HepG2 (cell line): ENCODE data around the gene TULP3. TPM values are rescaled to one million over a fixed set of nuclear protein-coding genes. Genes with fewer than 3 reads are reported as not detected.

Experiments used
- ARID3A ChIP-seq: IDR thresholded peaks from 2 replicates; pipeline ENCODE4 v1.6.1; 2012; ENCODE audit warnings: low read depth, low read length, improper control_type of control experiment
- BRCA1 ChIP-seq: sonication (generic); formaldehyde crosslinking; IDR thresholded peaks from 2 replicates; pipeline ENCODE4 v1.4.0; 2020; ENCODE audit warnings: missing genetic modification reagents
- EHMT2 ChIP-seq: fragments of 200-600 bp; sonication (generic); IDR thresholded peaks from 2 replicates; pipeline ENCODE4 v1.7.0; 2017; ENCODE audit warnings: antibody characterized with exemption, low read depth, low read length, borderline replicate concordance
- ETV5 ChIP-seq: IDR thresholded peaks from 2 replicates; pipeline ENCODE4 v1.6.1; 2018; ENCODE audit warnings: missing biosample characterization, missing genetic modification reagents, inconsistent platforms, borderline replicate concordance
- KLF11 ChIP-seq: IDR thresholded peaks from 2 replicates; pipeline ENCODE4 v1.6.1; 2016; ENCODE audit warnings: missing compliant biosample characterization
- KMT2A ChIP-seq: sonication (generic); formaldehyde crosslinking; IDR thresholded peaks from 2 replicates; pipeline ENCODE4 v1.4.0; 2020; ENCODE audit warnings: missing genetic modification reagents
- NRL ChIP-seq: sonication (generic); formaldehyde crosslinking; IDR thresholded peaks from 2 replicates; pipeline ENCODE4 v1.5.0; 2020; ENCODE audit warnings: missing genetic modification reagents, mild to moderate bottlenecking, moderate library complexity, borderline replicate concordance
- TBX2 ChIP-seq: sonication (generic); formaldehyde crosslinking; IDR thresholded peaks from 2 replicates; pipeline ENCODE4 v1.5.0; 2020; ENCODE audit warnings: missing genetic modification reagents, mild to moderate bottlenecking, borderline replicate concordance
- TCF7 ChIP-seq: sonication (generic); IDR thresholded peaks from 2 replicates; pipeline ENCODE4 v1.6.1; 2016; ENCODE audit warnings: antibody characterized with exemption, low read depth
- TERF1 ChIP-seq: sonication (generic); formaldehyde crosslinking; IDR thresholded peaks from 2 replicates; pipeline ENCODE4 v1.8.0; 2022; ENCODE audit warnings: mild to moderate bottlenecking, missing genetic modification reagents, moderate library complexity
- WIZ ChIP-seq: sonication (generic); formaldehyde crosslinking; IDR thresholded peaks from 2 replicates; pipeline ENCODE4 v1.5.1; 2020; ENCODE audit warnings: mild to moderate bottlenecking, missing genetic modification reagents
- ZNF17 ChIP-seq: sonication (generic); formaldehyde crosslinking; IDR thresholded peaks from 2 replicates; pipeline ENCODE4 v1.5.0; 2020; ENCODE audit warnings: mild to moderate bottlenecking, missing genetic modification reagents
- ZNF230 ChIP-seq: sonication (generic); formaldehyde crosslinking; IDR thresholded peaks from 2 replicates; pipeline ENCODE4 v1.4.0; 2020; ENCODE audit warnings: mild to moderate bottlenecking, missing genetic modification reagents
- ZNF235 ChIP-seq: sonication (generic); formaldehyde crosslinking; IDR thresholded peaks from 2 replicates; pipeline ENCODE4 v1.8.1; 2023; ENCODE audit warnings: mild to moderate bottlenecking, missing genetic modification reagents, borderline replicate concordance
- ZNF280B ChIP-seq: sonication (generic); formaldehyde crosslinking; IDR thresholded peaks from 2 replicates; pipeline ENCODE4 v1.5.0; 2020; ENCODE audit warnings: missing genetic modification reagents, mild to moderate bottlenecking, borderline replicate concordance
- ZNF547 ChIP-seq: sonication (generic); formaldehyde crosslinking; IDR thresholded peaks from 2 replicates; pipeline ENCODE4 v1.5.1; 2020; ENCODE audit warnings: mild to moderate bottlenecking, missing genetic modification reagents
- ZNF552 ChIP-seq: sonication (generic); formaldehyde crosslinking; IDR thresholded peaks from 2 replicates; pipeline ENCODE4 v1.9.0; 2022; ENCODE audit warnings: missing genetic modification reagents, mild to moderate bottlenecking, borderline replicate concordance
- ZNF557 ChIP-seq: sonication (generic); formaldehyde crosslinking; IDR thresholded peaks from 2 replicates; pipeline ENCODE4 v1.4.0; 2020; ENCODE audit warnings: missing genetic modification reagents
- ZNF629 ChIP-seq: sonication (generic); formaldehyde crosslinking; conservative IDR thresholded peaks from 2 replicates; pipeline ENCODE4 v1.5.0; 2020; ENCODE audit warnings: missing genetic modification reagents
- ZNF678 ChIP-seq: sonication (generic); formaldehyde crosslinking; IDR thresholded peaks from 2 replicates; pipeline ENCODE4 v1.4.0; 2020; ENCODE audit warnings: mild to moderate bottlenecking, missing genetic modification reagents
- polyA plus RNA-seq, 8 experiments: library from polyadenylated mRNA; depleted of rRNA in 3 of 8; stranded (reverse) in 7 of 8; unstranded in 1 of 8; fragments of >200 nt; fragmentation: Illumina TruSeq in 4 of 8; extraction: Trizol in 4 of 8; gene quantifications; 2 replicates each; pipeline versions ENCODE4 v1.2.1 to v1.2.3, GENCODE V29; 2011 to 2016; ENCODE audit warnings: low read depth in 4 of 8, missing spikeins in 1 of 8, mixed read lengths in 1 of 8; ENCODE audit not compliant: insufficient read depth in 1 of 8
- total RNA-seq, 5 experiments: library from RNA; depleted of rRNA; stranded (reverse); fragments of >200 nt; fragmentation: Illumina TruSeq; extraction: Trizol; gene quantifications; 2 replicates each; pipeline ENCODE4 v1.2.3, GENCODE V29; 2016; ENCODE audit warnings: low read depth in 1 of 5
- TF ChIP-seq, protein P1 (sequence below): sonication (generic); formaldehyde crosslinking; IDR thresholded peaks from 2 replicates; pipeline ENCODE4 v1.9.0; 2021; ENCODE audit warnings: missing genetic modification reagents, mild to moderate bottlenecking, borderline replicate concordance

TULP3 gene
- total and polyA plus RNA-seq, 2 of the 13 experiments (the other 11 are each of a cell fraction or from before 2014, with no cell fraction given), result 11.2 to 13.2 TPM

- TF ChIP-seq ARID3A (no peak), ZNF678 (no peak; the same call in 1 of the 2 replicates), ETV5 (CRISPR knock-in tag) (no peak), ZNF280B (CRISPR knock-in tag) (0 out of 2 replicates have a peak, but pooled peaks have one; percentile 36), ZNF557 (no peak), KMT2A (CRISPR knock-in tag) (peak; percentile 89), EHMT2 (no peak), TERF1 (CRISPR knock-in tag) (no peak), WIZ (CRISPR knock-in tag) (peak; percentile 84; the same call in 1 of the 2 replicates), NRL (CRISPR knock-in tag) (peak; percentile 60; the same call in 1 of the 2 replicates), ZNF235 (CRISPR knock-in tag) (peak; percentile 24; the same call in 1 of the 2 replicates), TBX2 (no peak; the same call in 1 of the 2 replicates), ZNF629 (CRISPR knock-in tag) (no peak), ZNF17 (CRISPR knock-in tag) (no peak), KLF11 (CRISPR knock-in tag) (peak; percentile 37; the same call in 1 of the 2 replicates), ZNF230 (CRISPR knock-in tag) (peak; percentile 86; the same call in 1 of the 2 replicates), ZNF552 (CRISPR knock-in tag) (peak; percentile 36; the same call in 1 of the 2 replicates), TCF7 (no peak), ZNF547 (CRISPR knock-in tag) (peak; percentile 88; the same call in 1 of the 2 replicates), BRCA1 (CRISPR knock-in tag) (no peak)
- TF ChIP-seq, protein P1, sequence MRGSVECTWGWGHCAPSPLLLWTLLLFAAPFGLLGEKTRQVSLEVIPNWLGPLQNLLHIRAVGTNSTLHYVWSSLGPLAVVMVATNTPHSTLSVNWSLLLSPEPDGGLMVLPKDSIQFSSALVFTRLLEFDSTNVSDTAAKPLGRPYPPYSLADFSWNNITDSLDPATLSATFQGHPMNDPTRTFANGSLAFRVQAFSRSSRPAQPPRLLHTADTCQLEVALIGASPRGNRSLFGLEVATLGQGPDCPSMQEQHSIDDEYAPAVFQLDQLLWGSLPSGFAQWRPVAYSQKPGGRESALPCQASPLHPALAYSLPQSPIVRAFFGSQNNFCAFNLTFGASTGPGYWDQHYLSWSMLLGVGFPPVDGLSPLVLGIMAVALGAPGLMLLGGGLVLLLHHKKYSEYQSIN (CRISPR knock-in tag), result no peak
Measured at GRCh38 chr12:2890388-2891239, at the start of gene TULP3 (continued).
